K562 (cell line): ENCODE data around the gene SALL2. TPM values are rescaled to one million over a fixed set of nuclear protein-coding genes. Genes with fewer than 3 reads are reported as not detected.

Experiments used
- ATAC-seq: fragments of 200-7000 bp; cut with Tn5 transposase; 3 replicates; pipeline ENCODE4 v1.9.1; 2020; ENCODE audit warnings: moderate library complexity
- BruUV-seq: library from RNA; stranded (reverse); fragments of 400-500 nt; replicated peaks from 2 replicates; lab custom pipeline; 2021; lab: Mats Ljungman, UMichigan
- CTCF ChIA-PET: fragments of 300-600 bp; formaldehyde crosslinking; extraction: SDS; loops from one replicate; lab custom pipeline; 2021; ENCODE audit warnings: low intra/inter-chr PET ratio; lab: Yijun Ruan, JAX
- POLR2A ChIA-PET: fragments of 300-600, 350-650 bp; sonication (Branson Sonifier 250); formaldehyde crosslinking; extraction: SDS; loops from one replicate; lab custom pipeline; 2021; ENCODE audit warnings: antibody characterized with exemption, inconsistent platforms; lab: Yijun Ruan, JAX
- DNase-seq, 4 experiments: peaks; one replicate each; pipeline versions ENCODE4 v3.0.0 to v3.0.0-alpha.2; 2011 to 2018; ENCODE audit warnings: low spot score in 3 of 4, mixed read lengths in 3 of 4; ENCODE audit errors: extremely low read depth in 1 of 4
- FAIRE-seq: peaks from 2 replicates; lab custom pipeline; 2011; peaks lifted over from hg19 to GRCh38; lab: Jason Lieb, UNC
- H2AFZ ChIP-seq: 2 replicates; pipeline ENCODE4 v1.6.0; 2011; ENCODE audit warnings: low read depth, low read length, control low read depth, inconsistent platforms
- H3K27ac ChIP-seq: fragments of 200-600 bp; 3 replicates; pipeline ENCODE4 v1.8.0; 2011; ENCODE audit warnings: low read depth, mild to moderate bottlenecking, control low read depth, inconsistent platforms, low read length, moderate library complexity, mixed read lengths; ENCODE audit errors: extremely low read depth
- H3K27me3 ChIP-seq, 2 experiments: fragments of 300-600 bp in 1 of 2; 2 replicates in 1 of 2; 3 replicates in 1 of 2; pipeline versions ENCODE4 v1.6.0 to v1.8.0; 2011; ENCODE audit warnings: inconsistent platforms in 2 of 2, low read length in 2 of 2, mild to moderate bottlenecking in 1 of 2, mixed read lengths in 1 of 2, moderate library complexity in 1 of 2; ENCODE audit not compliant: control insufficient read depth in 2 of 2, insufficient read depth in 2 of 2
- H3K36me3 ChIP-seq: fragments of 300-600 bp; 3 replicates; pipeline ENCODE4 v1.8.0; 2011; ENCODE audit warnings: mild to moderate bottlenecking, low read length, inconsistent platforms; ENCODE audit not compliant: control insufficient read depth, insufficient read depth
- H3K4me1 ChIP-seq, 2 experiments: fragments of 200-600 bp in 1 of 2; replicated peaks in 1 of 2; 2 replicates in 1 of 2; 3 replicates in 1 of 2; pipeline versions ENCODE4 v1.5.1 to v1.8.0; 2011; ENCODE audit warnings: inconsistent platforms in 2 of 2, low read length in 2 of 2, mild to moderate bottlenecking in 1 of 2, mixed read lengths in 1 of 2, moderate library complexity in 1 of 2; ENCODE audit not compliant: control insufficient read depth in 2 of 2, insufficient read depth in 2 of 2
- H3K4me2 ChIP-seq: 2 replicates; pipeline ENCODE4 v1.6.1; 2011; ENCODE audit warnings: low read length, control low read depth, inconsistent platforms, mixed read lengths; ENCODE audit not compliant: insufficient read depth
- H3K4me3 ChIP-seq: fragments of 200-600 bp; sonication (generic), shearing (Covaris generic); 2 replicates; pipeline ENCODE4 v1.5.1; 2016; ENCODE audit warnings: control low read depth, inconsistent platforms
- H3K79me2 ChIP-seq: fragments of 200-600 bp; 3 replicates; pipeline ENCODE4 v1.8.0; 2011; ENCODE audit warnings: low read length, inconsistent platforms; ENCODE audit not compliant: control insufficient read depth, insufficient read depth
- H3K9ac ChIP-seq, 2 experiments: 2 replicates each; pipeline versions ENCODE4 v1.6.0 to v1.6.1; 2011; ENCODE audit warnings: low read depth in 2 of 2, low read length in 2 of 2, control low read depth in 1 of 2, inconsistent platforms in 1 of 2, mild to moderate bottlenecking in 1 of 2, mixed read lengths in 1 of 2; ENCODE audit not compliant: insufficient read depth in 1 of 2
- H3K9me1 ChIP-seq: one replicate; pipeline ENCODE4 v1.6.0; 2011; ENCODE audit warnings: inconsistent platforms, mild to moderate bottlenecking, low read length, moderate library complexity; ENCODE audit not compliant: control insufficient read depth, insufficient read depth
- H3K9me3 ChIP-seq: replicated peaks from 2 replicates; pipeline ENCODE4 v1.5.1; 2011; ENCODE audit warnings: low read depth, low read length, inconsistent platforms; ENCODE audit not compliant: control insufficient read depth, insufficient read depth
- H4K20me1 ChIP-seq: replicated peaks from 2 replicates; pipeline ENCODE4 v1.6.1; 2011; ENCODE audit warnings: low read length, inconsistent platforms, mixed read lengths; ENCODE audit not compliant: control insufficient read depth, insufficient read depth
- ARID2 ChIP-seq: fragments of 450-650 bp; IDR thresholded peaks from 2 replicates; pipeline ENCODE4 v1.6.1; 2017; ENCODE audit warnings: antibody characterized with exemption, mild to moderate bottlenecking
- CBX8 ChIP-seq: fragments of 200-600 bp; sonication (generic); IDR thresholded peaks from 2 replicates; pipeline ENCODE4 v1.6.1; 2012; ENCODE audit warnings: borderline replicate concordance, mixed run types, low read depth, mild to moderate bottlenecking, moderate library complexity, mixed read lengths, low read length, control low read depth, inconsistent platforms; ENCODE audit not compliant: poor library complexity, severe bottlenecking; ENCODE audit errors: extremely low read depth
- CEBPG ChIP-seq, 3 experiments: fragments of 200-800 bp in 1 of 3; sonication (Bioruptor generic) in 1 of 3; sonication (generic) in 1 of 3; formaldehyde crosslinking in 1 of 3; IDR thresholded peaks in 2 of 3; conservative IDR thresholded peaks in 1 of 3; 2 replicates each; pipeline versions ENCODE4 v1.6.1 to v1.8.0; 2016 to 2022; ENCODE audit warnings: missing compliant biosample characterization in 2 of 3, missing genetic modification characterization in 2 of 3, mild to moderate bottlenecking in 1 of 3, missing genetic modification reagents in 1 of 3
- GTF2E2 ChIP-seq: fragments of 200-800 bp; sonication (Bioruptor generic); IDR thresholded peaks from 2 replicates; pipeline ENCODE4 v1.6.1; 2016; ENCODE audit warnings: missing genetic modification characterization, missing compliant biosample characterization
- HDGF ChIP-seq: fragments of 450-650 bp; IDR thresholded peaks from 2 replicates; pipeline ENCODE4 v1.6.1; 2016
- HMGN3 ChIP-seq: IDR thresholded peaks from 2 replicates; pipeline ENCODE4 v1.6.1; 2011; ENCODE audit warnings: borderline replicate concordance, low read depth, mild to moderate bottlenecking, mixed read lengths, low read length; ENCODE audit not compliant: insufficient read length; ENCODE audit errors: extremely low read depth
- HNRNPL ChIP-seq: fragments of 200-400 bp; formaldehyde crosslinking; IDR thresholded peaks from 2 replicates; pipeline ENCODE4 v1.6.1; 2017; ENCODE audit warnings: low read depth, mild to moderate bottlenecking, low read length
- MEIS2 ChIP-seq: fragments of 450-650 bp; IDR thresholded peaks from 2 replicates; pipeline ENCODE4 v1.6.1; 2014; ENCODE audit warnings: mild to moderate bottlenecking; ENCODE audit not compliant: partially characterized antibody
- POLR3A ChIP-seq: IDR thresholded peaks from 2 replicates; pipeline ENCODE4 v1.6.1; 2011; ENCODE audit warnings: borderline replicate concordance, mild to moderate bottlenecking, moderate library complexity; ENCODE audit not compliant: insufficient read length, insufficient read depth; ENCODE audit errors: extremely low read depth
- SMC3 ChIP-seq: conservative IDR thresholded peaks from 2 replicates; pipeline ENCODE4 v1.6.1; 2011; ENCODE audit warnings: low read depth, low read length, improper control_type of control experiment; ENCODE audit not compliant: insufficient read depth
- TBL1XR1 ChIP-seq, 2 experiments: IDR thresholded peaks; 2 replicates each; pipeline ENCODE4 v1.6.1; 2012; ENCODE audit warnings: improper control_type of control experiment in 2 of 2, low read length in 2 of 2, mild to moderate bottlenecking in 1 of 2
- U2AF1 ChIP-seq: fragments of 200-400 bp; formaldehyde crosslinking; optimal IDR thresholded peaks from 2 replicates; pipeline ENCODE3; 2017; ENCODE audit warnings: mild to moderate bottlenecking, low read depth, low read length, moderate library complexity
- ZNF143 ChIP-seq: sonication (generic); formaldehyde crosslinking; IDR thresholded peaks from 2 replicates; pipeline ENCODE4 v1.9.0; 2022; ENCODE audit warnings: mild to moderate bottlenecking, missing genetic modification reagents
- WGBS: fragments of 100-300 bp; shearing (Covaris generic); methylation state at CpG from one replicate; pipeline ENCODE4 v1.1.6; 2016; ENCODE audit warnings: low coverage, mixed read lengths; ENCODE audit not compliant: insufficient coverage; ENCODE audit errors: missing lambda C conversion rate; 5-methylcytosine and 5-hydroxymethylcytosine counted together
- in situ Hi-C: fragments of 300-500 bp; cut with MboI; formaldehyde crosslinking; loops from 4 replicates; pipeline ENCODE4 v1.15.0; 2018; ENCODE audit warnings: inconsistent platforms, mixed read lengths
- intact Hi-C: fragments of 100-400 bp; cut with micrococcal nuclease; formaldehyde crosslinking; loops from 2 replicates; pipeline ENCODE4 v1.14.2; 2022
- polyA plus RNA-seq, 8 experiments: library from polyadenylated mRNA; depleted of rRNA in 4 of 8; stranded (reverse) in 5 of 8; unstranded in 3 of 8; fragments of >200 nt; fragmentation: Nextera tagmentation in 2 of 8; fragmentation: Illumina TruSeq in 1 of 8; extraction: Ambion mirVana in 2 of 8; extraction: Trizol in 1 of 8; gene quantifications; 2 replicates each; pipeline versions ENCODE4 v1.2.1 to v1.2.3, GENCODE V29; 2011 to 2014; ENCODE audit warnings: inconsistent platforms in 1 of 8, missing spikeins in 1 of 8
- total RNA-seq, 7 experiments: library from RNA; depleted of rRNA in 6 of 7; stranded (reverse); fragments of >200 nt in 6 of 7; fragmentation: Illumina TruSeq in 2 of 7; extraction: Trizol in 2 of 7; gene quantifications; 2 replicates each; pipeline versions ENCODE4 v1.2.1 to v1.2.3, GENCODE V29; 2011 to 2021; ENCODE audit warnings: low replicate concordance in 1 of 7
- TF ChIP-seq, protein P1 (sequence below): sonication (generic); formaldehyde crosslinking; IDR thresholded peaks from 2 replicates; pipeline ENCODE4 v1.8.0; 2022; ENCODE audit warnings: mild to moderate bottlenecking, missing genetic modification reagents, borderline replicate concordance

Gene SALL2
- total and polyA plus RNA-seq, 9 of the 15 experiments (the other 6 are each of a cell fraction or from before 2014, with no cell fraction given), result 6.6 to 30.4 (median 12.9) TPM

DNA sequence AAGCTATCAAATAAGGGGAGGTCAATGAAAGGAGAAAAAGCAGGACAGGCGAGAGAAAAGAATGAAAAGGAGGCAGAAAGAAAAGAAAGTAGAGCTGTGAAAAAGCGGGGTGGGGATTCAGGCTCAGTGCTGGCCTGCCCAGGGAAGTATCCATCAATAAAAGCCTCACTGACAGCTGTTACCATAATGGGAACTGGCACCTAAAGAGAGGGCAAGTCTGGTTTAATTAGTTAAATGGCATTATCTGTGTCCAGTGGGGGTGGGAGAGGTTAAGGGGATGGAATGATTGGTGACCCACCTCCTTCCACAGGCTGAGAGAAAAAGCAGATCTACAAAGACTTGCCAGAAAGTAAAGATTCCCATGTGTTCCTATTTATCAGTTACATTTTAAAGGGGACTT, 7.4 kb downstream of the SALL2 start:
- no peak for TF ChIP-seq ARID2
- TF ChIP-seq, protein P1, sequence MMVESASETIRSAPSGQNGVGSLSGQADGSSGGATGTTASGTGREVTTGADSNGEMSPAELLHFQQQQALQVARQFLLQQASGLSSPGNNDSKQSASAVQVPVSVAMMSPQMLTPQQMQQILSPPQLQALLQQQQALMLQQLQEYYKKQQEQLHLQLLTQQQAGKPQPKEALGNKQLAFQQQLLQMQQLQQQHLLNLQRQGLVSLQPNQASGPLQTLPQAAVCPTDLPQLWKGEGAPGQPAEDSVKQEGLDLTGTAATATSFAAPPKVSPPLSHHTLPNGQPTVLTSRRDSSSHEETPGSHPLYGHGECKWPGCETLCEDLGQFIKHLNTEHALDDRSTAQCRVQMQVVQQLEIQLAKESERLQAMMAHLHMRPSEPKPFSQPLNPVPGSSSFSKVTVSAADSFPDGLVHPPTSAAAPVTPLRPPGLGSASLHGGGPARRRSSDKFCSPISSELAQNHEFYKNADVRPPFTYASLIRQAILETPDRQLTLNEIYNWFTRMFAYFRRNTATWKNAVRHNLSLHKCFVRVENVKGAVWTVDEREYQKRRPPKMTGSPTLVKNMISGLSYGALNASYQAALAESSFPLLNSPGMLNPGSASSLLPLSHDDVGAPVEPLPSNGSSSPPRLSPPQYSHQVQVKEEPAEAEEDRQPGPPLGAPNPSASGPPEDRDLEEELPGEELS (CRISPR knock-in tag), result no peak
- no peak for TF ChIP-seq HDGF
- no peak for TF ChIP-seq HMGN3
- TF ChIP-seq U2AF1, result no peak
- TF ChIP-seq SMC3, result no peak
- no peak for TF ChIP-seq TBL1XR1 (IDR thresholded peaks at IDR 0.05; ENCODE audit: low read length in 2 of 2)
- no peak for TF ChIP-seq ZNF143 (CRISPR knock-in tag)
- TF ChIP-seq MEIS2, result no peak
- no peak for TF ChIP-seq CEBPG (CRISPR knock-in tag; IDR thresholded peaks at IDR 0.05)
- TF ChIP-seq CEBPG (tag; conservative IDR thresholded peaks at IDR 0.05 in 1 of 2, IDR thresholded peaks at IDR 0.05 in 1 of 2), result no peak
- no peak for TF ChIP-seq CBX8
- no peak for TF ChIP-seq GTF2E2 (tag)
- TF ChIP-seq POLR3A, result no peak
- no peak for TF ChIP-seq HNRNPL
- TF ChIP-seq, all 486 proteins: peak for 0
- peaks cover 5 to 10% of the 10 kb centered on the region in 2 experiments; a peak in 2 of 5 replicates for H3K4me1 ChIP-seq
- no peak overlapping the region for H3K9ac ChIP-seq
- no TSS peak for BruUV-seq
- no peaks in the 10 kb centered on the region for H3K79me2 ChIP-seq
- no peak overlapping the region for H3K4me2 ChIP-seq
- no peak for DNase-seq
- H3K27me3 ChIP-seq, result no peaks in the 10 kb centered on the region
- H3K27ac ChIP-seq, result no peak overlapping the region
- no peaks in the 10 kb centered on the region for H4K20me1 ChIP-seq
- no peak for FAIRE-seq
- no peak overlapping the region for H3K4me3 ChIP-seq
- WGBS, result 100% methylated on average over 1 of the region's 2 CpGs
- ATAC-seq, result no peak
- no peaks in the 10 kb centered on the region for H3K9me3 ChIP-seq
- H3K36me3 ChIP-seq, result peaks cover 11% of the 10 kb centered on the region; the same call in 1 of the 3 replicates
- no peaks in the 10 kb centered on the region for H3K9me1 ChIP-seq
- in situ Hi-C loops, result no loop called here
- intact Hi-C loops, result no loop called here
- no peak overlapping the region for H2AFZ ChIP-seq
- POLR2A ChIA-PET, result interaction anchor here (1.2 to 1.6 kb wide), 4 partner anchors 8 to 11 kb away, joined by 3 to 5 read pairs (median 4); partner anchors contain the start of gene METTL3
- CTCF ChIA-PET, result no interaction called here
